Measurements from ENCODE around the gene KMT2E. TPM values are rescaled to one million over a fixed set of nuclear protein-coding genes. Genes with fewer than 3 reads are reported as not detected.

Gene KMT2E
- total RNA-seq, 1 experiment from 2014 or later = 52.1 TPM

- no peak for DNase-seq (ENCODE audit: low read depth)
These were observed 7.5 kb upstream of the KMT2E start for GRCh38 chr7:105006367-105007136.

DNA sequence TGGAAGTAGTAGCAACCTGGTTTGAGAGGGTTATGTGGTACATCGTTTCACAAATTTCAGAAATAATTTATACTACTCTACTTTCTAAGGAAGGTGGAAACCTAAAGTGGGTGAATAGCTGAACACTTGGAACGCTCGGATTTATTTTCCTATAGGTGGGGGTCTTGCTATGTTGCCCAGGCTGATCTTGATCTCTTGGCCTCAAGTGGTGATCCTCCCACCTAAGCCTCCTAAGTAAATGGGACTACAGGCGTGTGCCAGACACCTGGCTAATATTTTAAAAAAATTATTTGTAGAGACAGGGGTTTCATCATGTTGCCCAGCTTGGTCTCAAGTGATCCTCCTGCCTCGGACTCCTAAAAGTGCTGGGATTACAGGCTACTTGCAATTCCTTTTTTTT lies 6.7 kb upstream of the KMT2E start:
- DNase-seq (ENCODE audit: low read depth) = no peak

GRCh38 chr7:105009667-105010503 lies 4.1 kb upstream of the KMT2E start:
- no peak for DNase-seq (ENCODE audit: low read depth)

- DNase-seq (ENCODE audit: low read depth) = no peak
These were observed 3.4 kb upstream of the KMT2E start for GRCh38 chr7:105010504-105011130.

DNA sequence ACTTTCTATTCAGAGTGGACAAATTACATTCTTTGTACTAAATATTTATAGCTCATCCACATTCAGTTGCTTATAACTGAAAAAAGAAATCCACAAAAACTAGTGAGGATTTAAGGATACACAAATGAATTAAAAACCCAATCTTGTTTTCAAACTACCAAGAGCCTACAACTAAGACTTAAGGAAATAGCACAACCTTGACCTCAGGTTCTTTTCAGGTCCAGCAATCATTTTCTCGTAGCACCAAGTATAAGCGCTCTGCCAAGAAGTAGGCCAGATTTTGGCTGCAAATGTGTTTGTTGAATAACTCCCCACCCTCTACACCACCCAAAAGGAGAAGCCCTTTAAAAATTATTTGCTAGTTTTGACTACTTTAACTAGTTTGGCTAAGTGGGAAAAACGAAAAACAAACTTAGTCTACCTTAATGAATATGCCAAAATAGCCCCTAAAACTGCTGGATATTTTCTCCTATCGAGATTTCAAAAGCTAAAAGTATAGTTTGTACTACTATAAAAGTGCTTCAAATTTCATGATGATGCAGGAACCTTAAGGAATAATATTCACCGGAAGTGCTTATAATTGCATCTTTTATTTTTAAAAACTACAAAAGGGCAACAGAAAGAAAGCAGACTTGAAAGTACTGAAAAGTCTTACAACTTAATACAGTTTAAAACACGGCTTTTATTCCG lies 2.7 kb upstream of the KMT2E start:
- no peak for DNase-seq (ENCODE audit: low read depth)

DNA sequence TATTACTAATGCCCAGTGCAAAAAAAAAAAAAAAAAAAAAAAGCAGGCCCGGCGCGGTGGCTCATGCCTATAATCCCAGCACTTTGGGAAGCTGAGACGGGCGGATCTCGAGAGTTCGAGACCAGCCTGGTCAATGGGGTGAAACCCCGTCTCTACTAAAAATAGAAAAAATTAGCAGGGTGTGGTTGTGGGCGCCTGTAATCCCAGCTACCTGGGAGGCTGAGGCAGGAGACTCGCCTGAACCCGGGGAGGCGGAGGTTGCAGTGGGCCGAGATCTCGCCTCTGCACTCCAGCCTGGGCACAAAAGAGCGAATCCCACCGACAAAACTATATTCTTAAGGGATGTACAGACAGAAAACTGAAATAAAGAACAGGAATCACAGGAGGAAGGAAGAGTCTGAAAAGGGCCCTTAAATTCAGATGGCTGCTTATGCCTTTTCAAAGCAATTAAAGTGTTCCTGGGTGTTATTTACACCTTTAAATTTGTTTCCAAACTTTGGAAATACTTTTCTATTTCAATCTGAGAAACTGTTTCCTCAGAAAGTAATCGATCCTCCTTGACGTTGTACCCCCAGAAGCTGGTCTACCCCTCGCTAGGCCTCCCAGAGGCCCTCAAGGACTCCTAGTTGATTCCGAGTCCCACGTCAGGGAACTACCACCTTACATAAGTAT lies 2.0 kb upstream of the KMT2E start:
- no peak for DNase-seq (ENCODE audit: low read depth)

GRCh38 chr7:105012503-105013220 lies 1.3 kb upstream of the KMT2E start:
- DNase-seq (ENCODE audit: low read depth) = peak; percentile 99

- DNase-seq (ENCODE audit: low read depth) = peak; percentile 98
These were observed 687 bp upstream of the KMT2E start for GRCh38 chr7:105013221-105013815.

DNA sequence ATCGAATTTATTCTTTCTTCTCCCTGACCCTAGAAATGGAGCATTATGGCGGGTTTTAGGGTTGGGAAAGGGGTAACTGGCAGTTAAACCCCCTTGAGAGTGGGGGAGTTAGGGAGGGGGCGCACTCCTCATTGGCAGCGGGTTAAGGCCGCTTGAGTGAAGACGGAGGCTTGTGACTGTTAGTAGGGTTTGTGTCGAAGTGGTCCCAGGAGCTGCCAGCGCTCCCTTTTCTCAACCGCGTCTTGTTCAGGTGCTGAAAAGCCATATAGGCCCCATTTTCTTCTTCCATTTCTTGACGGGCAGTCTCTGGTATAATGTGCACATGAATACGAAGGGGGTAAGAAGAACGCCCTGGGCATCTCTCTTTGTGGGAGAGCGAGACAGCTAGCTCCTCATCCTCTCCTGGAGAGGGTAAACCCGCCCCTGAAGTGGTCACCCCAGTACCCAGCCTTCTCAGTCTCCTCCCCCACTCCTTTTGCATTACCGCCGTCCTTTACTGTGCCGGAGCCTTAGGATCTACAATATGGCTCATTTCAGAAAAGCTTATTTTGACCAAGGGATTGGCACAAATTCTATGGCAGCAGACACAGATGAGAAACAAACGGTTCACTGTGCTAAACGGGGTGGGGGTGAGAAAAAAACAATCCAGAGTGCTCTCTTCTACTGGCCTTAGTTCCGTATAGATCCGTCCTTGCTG lies 836 bp downstream of the KMT2E start:
- DNase-seq (ENCODE audit: low read depth) = peak; percentile 67

- peak; percentile 56 for DNase-seq (ENCODE audit: low read depth)
These were observed 1.5 kb downstream of the KMT2E start for GRCh38 chr7:105015390-105015965.

DNA sequence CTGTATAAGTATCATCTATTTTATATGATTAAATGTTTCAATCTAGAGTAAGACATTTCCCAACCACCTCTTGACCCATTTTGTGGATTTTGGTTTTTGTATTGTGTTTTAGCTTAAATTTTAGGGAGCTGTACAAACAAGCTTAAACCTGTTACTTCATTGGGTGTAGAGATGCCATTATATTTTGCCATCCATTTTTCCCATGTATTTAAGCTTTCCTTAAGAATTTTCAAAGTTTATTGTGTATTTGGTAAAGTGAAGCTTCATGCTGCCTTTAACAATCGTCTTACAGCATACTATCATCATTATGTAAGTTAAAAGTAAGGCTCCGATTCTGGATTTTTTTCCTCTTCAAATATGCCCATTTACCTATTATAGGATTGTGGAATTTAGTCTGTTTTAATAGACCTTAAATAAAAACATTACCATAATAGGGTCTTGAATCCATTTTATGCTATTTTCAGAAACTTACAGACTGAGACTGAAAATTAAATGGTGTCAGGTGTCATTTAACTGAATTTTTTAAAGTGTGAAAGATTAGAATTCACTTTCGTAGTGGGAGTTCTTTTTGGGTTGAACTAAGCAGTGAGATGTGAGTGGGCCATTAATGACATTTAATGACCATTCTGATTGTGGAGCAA lies 2.2 kb downstream of the KMT2E start:
- no peak for DNase-seq (ENCODE audit: low read depth)

DNA sequence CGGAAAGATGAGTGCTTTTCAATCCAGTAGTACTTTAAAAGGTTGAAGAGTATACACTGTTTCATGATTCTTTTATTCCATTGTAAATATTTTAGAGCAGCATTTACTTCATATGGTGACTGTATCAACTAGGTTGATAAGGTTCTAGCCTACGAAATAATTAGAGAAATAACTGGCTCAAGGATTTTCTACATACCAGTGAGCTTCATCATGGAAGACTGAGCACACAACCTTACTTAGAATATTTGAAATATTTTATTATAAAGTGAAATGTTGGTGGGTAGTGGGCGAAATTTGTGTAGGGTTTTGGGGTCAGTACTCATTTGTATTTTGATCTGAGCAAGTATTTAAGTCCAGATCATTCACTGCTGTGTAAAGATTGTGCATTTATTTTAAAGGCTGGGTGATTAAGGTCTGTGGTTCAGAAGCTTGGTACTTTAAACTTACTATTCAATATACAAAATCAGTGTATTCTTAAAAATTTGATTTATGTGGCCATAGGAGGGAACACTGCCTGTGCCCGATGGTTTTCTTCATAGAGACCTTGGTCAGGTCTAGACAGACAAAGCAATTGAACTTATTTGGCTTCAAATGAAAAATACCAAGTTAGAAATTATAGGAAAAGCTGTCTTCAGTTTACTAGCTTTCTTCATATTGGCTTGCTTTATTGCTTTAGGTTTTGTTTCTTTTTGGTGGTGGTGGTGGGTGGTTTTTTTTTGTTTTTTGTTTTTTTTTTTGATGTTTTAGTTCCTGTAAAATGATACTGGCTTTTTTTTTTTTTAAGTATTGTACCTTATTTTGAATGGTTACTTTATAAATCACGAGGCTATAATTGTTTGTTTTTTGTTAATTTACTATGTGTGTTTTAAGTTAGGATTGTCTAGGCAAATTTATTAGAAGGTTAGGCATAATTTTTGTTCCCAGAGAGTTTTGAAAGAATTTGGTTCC lies 3.0 kb downstream of the KMT2E start:
- DNase-seq (ENCODE audit: low read depth) = no peak

DNA sequence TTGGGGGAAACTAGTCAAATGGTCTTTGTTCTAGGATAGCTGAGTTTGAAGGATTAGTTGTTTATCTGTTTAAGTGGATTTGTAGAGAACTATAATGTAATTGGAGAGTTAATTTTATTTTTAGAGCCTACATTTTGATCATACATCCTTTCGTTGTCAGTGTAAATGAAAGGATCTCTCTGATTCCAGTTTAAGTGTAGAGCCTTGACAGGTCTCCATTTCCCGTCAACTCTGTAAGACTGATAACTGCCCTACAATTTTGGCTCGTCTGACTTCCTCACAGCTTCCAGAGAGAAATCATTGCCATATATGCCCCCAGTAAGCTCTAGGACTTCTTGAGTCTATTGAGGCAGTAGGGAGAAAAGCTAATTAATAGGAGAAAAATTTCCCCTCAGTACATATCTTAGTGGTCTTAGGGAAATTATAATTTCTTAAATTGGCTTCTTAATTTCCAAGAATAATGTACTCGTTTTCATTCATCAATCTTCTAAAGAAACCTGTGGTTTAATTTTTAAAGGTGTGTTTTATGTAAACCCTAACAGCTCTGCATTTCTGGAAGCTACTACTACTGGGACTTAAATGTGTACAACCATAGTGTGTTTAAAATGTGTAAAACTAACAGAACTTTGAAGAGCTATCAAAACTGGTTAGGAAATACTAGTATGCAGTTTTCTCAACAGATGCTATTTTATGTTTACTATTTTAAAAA lies 3.8 kb downstream of the KMT2E start:
- DNase-seq (ENCODE audit: low read depth) = no peak

GRCh38 chr7:105019269-105019668 lies 5.3 kb downstream of the KMT2E start:
- DNase-seq (ENCODE audit: low read depth) = no peak

DNA sequence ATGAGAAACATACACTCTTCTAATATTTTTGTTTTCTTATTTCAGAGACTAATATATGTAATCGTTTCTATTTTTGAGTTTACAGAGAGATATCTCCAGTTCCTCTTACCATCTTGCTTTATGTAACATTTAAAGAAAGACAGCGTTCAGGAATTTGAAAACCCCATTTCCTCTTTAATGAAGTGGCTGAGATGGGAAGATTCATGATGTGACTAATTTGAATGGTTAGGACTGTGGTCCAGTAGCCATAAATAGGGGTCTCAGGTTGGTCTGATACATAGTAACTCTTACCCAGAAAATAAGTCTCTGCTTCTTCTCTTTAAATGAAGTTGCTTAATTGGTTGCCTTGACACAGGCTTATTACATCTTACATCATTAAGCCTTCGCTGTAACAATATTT lies 6.9 kb downstream of the KMT2E start:
- DNase-seq (ENCODE audit: low read depth) = no peak

DNA sequence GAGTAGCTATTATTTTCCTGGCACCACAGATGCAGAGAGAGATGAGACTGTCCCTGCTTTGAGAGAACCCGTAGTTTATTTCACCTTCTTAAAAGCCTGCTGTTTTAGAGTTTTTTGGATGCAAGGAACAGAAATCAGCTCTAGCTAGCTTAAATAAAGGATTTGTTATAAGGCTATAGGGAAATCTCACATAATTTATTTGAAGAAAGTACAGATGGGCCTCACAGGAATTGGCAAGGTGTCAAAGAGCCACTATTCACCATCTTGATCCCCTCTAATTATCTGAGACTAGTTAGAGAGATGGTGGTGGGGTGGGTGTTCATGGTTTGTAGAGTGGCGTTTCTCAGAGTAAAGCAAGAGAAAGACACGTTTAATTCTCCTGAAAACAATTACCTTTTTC lies 7.3 kb downstream of the KMT2E start:
- DNase-seq (ENCODE audit: low read depth) = no peak

DNA sequence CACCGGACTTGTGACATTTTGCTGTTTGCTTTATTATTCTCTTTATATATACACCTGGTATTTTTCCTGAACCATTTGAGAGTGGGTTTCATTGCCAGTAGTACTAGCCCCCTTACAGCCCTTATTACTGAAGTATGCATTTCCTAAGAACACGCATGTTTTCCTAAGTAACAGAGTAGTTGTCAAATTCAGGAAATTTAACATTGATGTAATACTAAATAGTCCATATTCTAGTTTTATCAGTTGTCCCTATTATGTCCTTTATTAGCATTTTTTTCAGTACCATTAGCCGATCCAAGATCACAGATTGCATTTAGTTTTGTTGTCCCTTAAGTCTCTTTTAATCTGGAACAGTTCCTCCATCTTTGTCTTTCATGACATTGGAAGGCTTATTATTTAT lies 8.0 kb downstream of the KMT2E start:
- no peak for DNase-seq (ENCODE audit: low read depth)

All from LHCN-M2 (cell line).